Skin of body (tissue), 3 donors: Measurements from ENCODE around the gene ZNF729. TPM values are rescaled to one million over a fixed set of nuclear protein-coding genes. Genes with fewer than 3 reads are reported as not detected.
"Not testable (repeated sequence)": the region's sequence is repeated elsewhere in the genome, so short reads cannot be mapped to it uniquely, and the experiment has no call there.

Experiments
- DNase-seq: peaks from one replicate; lab custom pipeline; 2025; lab: John Stamatoyannopoulos, UW
- small RNA-seq: library from RNA; depleted of rRNA; stranded (forward); fragments of <200 nt; gene quantifications from one replicate; pipeline ENCODE3, GENCODE V24; 2014; ENCODE audit warnings: low replicate concordance
- total RNA-seq: library from RNA; depleted of rRNA; stranded (reverse); fragments of >200 nt; gene quantifications from one replicate; pipeline ENCODE4 v1.2.3, GENCODE V29; 2014

The ZNF729 gene
- 0.10 TPM for total RNA-seq

GRCh38 chr19:22286151-22286810 is at the start of gene ZNF729:
ZNF729 (plus strand) TSS chr19:22286441; CDS start chr19:22286526, 85 bp downstream.
- DNase-seq: no peak

GRCh38 chr19:22256856-22257255 is 29.4 kb upstream of the ZNF729 start:
- DNase-seq: no peak

- DNase-seq: no peak
Observed at GRCh38 chr19:22257381-22257780, 28.9 kb upstream of the ZNF729 start.

- DNase-seq: no peak
Observed at GRCh38 chr19:22257916-22258315, 28.3 kb upstream of the ZNF729 start.

- DNase-seq: no peak
Observed at GRCh38 chr19:22260499-22260898, 25.7 kb upstream of the ZNF729 start.

- DNase-seq: no peak
Observed at GRCh38 chr19:22261596-22261995, 24.6 kb upstream of the ZNF729 start.

GRCh38 chr19:22263121-22263520 is 23.1 kb upstream of the ZNF729 start:
- DNase-seq: no peak

GRCh38 chr19:22321554-22321953 is 35.3 kb downstream of the ZNF729 start:
- not testable (repeated sequence) for DNase-seq

- no peak for DNase-seq
Observed at GRCh38 chr19:22326219-22326618, 40.0 kb downstream of the ZNF729 start.

GRCh38 chr19:22327321-22327720 is 41.1 kb downstream of the ZNF729 start:
- DNase-seq: no peak

GRCh38 chr19:22331521-22331920 is 45.3 kb downstream of the ZNF729 start:
- DNase-seq: no peak

- DNase-seq: no peak
Observed at GRCh38 chr19:22332924-22333323, 46.7 kb downstream of the ZNF729 start.

- DNase-seq: no peak
Observed at GRCh38 chr19:22335716-22336115, 49.5 kb downstream of the ZNF729 start.

- no peak for DNase-seq
Observed at GRCh38 chr19:22354665-22355064, 68.4 kb downstream of the ZNF729 start.

Small RNA genes within 50 kb of the gene (small RNA-seq; reads per million reads assigned to genes)
- gene AC011494.1: not detected

Other genes with a start within 250 kb of the ZNF729 start
- 2.4 TPM for gene ZNF257, start 234.0 kb upstream of the ZNF729 start, total RNA-seq
- 3.3 TPM for gene ZNF676, start 89.5 kb upstream of the ZNF729 start, total RNA-seq
- gene ZNF98, start 135.9 kb downstream of the ZNF729 start, total RNA-seq: 3.7 TPM